ENCODE measurements around the gene YWHAE.
"Not testable (repeated sequence)": the region's sequence is repeated elsewhere in the genome, so short reads cannot be mapped to it uniquely, and the experiment has no call there.

Gene YWHAE

DNA sequence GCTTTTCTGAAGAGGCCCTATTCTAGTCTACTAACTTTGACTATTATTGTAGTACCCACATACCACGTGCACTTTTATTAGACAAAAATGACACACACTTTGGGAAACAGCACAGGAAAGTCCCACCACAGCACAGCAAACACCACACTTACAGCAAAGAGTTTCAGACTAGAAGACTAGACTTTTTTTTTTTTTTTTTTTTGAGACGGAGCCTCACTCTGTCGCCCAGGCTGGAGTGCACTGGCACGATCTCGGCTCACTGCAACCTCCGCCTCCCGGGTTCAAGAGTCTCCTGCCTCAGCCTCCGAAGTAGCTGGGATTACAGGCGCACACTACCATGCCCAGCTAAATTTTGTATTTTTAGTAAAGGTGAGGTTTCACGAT, 20.1 kb downstream of the YWHAE start:
- H3K4me3 ChIP-seq (replicated peaks; ENCODE audit: low read depth, low read length) = no peak overlapping the region
- no peaks in the 10 kb centered on the region for H3K27me3 ChIP-seq (replicated peaks; ENCODE audit: control insufficient read depth, insufficient read depth, low read length)
- TF ChIP-seq, protein P1, sequence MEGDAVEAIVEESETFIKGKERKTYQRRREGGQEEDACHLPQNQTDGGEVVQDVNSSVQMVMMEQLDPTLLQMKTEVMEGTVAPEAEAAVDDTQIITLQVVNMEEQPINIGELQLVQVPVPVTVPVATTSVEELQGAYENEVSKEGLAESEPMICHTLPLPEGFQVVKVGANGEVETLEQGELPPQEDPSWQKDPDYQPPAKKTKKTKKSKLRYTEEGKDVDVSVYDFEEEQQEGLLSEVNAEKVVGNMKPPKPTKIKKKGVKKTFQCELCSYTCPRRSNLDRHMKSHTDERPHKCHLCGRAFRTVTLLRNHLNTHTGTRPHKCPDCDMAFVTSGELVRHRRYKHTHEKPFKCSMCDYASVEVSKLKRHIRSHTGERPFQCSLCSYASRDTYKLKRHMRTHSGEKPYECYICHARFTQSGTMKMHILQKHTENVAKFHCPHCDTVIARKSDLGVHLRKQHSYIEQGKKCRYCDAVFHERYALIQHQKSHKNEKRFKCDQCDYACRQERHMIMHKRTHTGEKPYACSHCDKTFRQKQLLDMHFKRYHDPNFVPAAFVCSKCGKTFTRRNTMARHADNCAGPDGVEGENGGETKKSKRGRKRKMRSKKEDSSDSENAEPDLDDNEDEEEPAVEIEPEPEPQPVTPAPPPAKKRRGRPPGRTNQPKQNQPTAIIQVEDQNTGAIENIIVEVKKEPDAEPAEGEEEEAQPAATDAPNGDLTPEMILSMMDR (IDR thresholded peaks at IDR 0.05; ENCODE audit: insufficient read depth, low read length, poor library complexity, severe bottlenecking) = no peak
- DNase-seq (ENCODE audit: extremely low read depth, insufficient read length) = no peak
- H3K36me3 ChIP-seq (ENCODE audit: control insufficient read depth, insufficient read depth, low read length) = no peaks in the 10 kb centered on the region; the same call in 1 of the 2 replicates

- Histone ChIP-seq H3K4me3 (replicated peaks; ENCODE audit: low read depth, low read length) (no peak overlapping the region), H3K36me3 (ENCODE audit: control insufficient read depth, insufficient read depth, low read length) (no peaks in the 10 kb centered on the region; the same call in 1 of the 2 replicates), H3K27me3 (replicated peaks; ENCODE audit: control insufficient read depth, insufficient read depth, low read length) (no peaks in the 10 kb centered on the region)
- DNase-seq (ENCODE audit: extremely low read depth, insufficient read length) = no peak
- TF ChIP-seq, protein P1 (IDR thresholded peaks at IDR 0.05; ENCODE audit: insufficient read depth, low read length, poor library complexity, severe bottlenecking) = no peak
Observed at GRCh38 chr17:1379208-1379929, 20.7 kb downstream of the YWHAE start.

- DNase-seq (ENCODE audit: extremely low read depth, insufficient read length); H3K4me3 ChIP-seq (replicated peaks; ENCODE audit: low read depth, low read length); H3K27me3 ChIP-seq (replicated peaks; ENCODE audit: control insufficient read depth, insufficient read depth, low read length); H3K36me3 ChIP-seq (ENCODE audit: control insufficient read depth, insufficient read depth, low read length): not testable (repeated sequence)
Observed at GRCh38 chr17:1378476-1378860, 21.6 kb downstream of the YWHAE start.

DNA sequence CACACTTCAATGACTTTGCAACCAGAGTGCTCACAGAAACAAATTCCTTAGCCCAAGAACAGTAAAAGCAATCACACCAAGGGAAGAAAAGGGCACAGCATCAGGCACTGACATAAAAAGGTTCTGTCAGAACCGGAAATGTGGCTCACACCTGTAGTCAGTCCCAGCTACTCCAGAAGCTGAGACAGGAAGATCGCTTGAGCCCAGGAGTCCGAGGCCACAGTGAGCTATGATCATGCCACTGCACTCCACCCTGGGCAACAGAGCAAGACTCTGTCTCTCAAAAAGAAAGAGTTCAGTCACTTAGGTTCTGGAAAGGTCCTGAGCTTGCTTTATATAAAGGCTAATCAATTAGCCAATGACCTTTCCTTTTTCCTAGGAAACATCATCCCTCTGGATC, 22.7 kb downstream of the YWHAE start:
- TF ChIP-seq, protein P1 (IDR thresholded peaks at IDR 0.05; ENCODE audit: insufficient read depth, low read length, poor library complexity, severe bottlenecking) = no peak
- Histone ChIP-seq H3K4me3 (replicated peaks; ENCODE audit: low read depth, low read length) (no peak overlapping the region), H3K27me3 (replicated peaks; ENCODE audit: control insufficient read depth, insufficient read depth, low read length) (no peaks in the 10 kb centered on the region), H3K36me3 (ENCODE audit: control insufficient read depth, insufficient read depth, low read length) (peaks cover 1% of the 10 kb centered on the region; the same call in 1 of the 2 replicates)
- DNase-seq (ENCODE audit: extremely low read depth, insufficient read length) = no peak

DNA sequence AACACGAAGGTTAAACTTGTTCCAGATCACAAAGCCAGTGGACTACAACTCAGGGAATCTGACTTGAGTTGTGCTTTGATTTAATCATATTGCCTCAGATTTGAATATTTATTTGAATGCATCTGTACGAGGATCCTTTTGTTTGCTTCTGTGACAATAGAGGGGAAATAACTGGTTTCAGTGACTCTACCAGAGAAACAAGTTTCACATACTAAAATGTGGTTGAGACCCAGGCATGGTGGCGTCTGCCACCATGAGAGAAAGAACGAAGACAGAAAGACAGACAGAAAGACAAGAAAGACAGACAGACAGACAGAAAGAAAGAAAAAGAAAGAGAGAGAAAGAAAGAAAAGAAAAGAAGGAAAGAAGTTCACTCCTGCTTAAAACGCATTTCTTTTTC, 24.0 kb downstream of the YWHAE start:
- no peaks in the 10 kb centered on the region for H3K27me3 ChIP-seq (replicated peaks; ENCODE audit: control insufficient read depth, insufficient read depth, low read length)
- DNase-seq (ENCODE audit: extremely low read depth, insufficient read length) = no peak
- peak overlapping the region; percentile 9; the same call in 1 of the 2 replicates for H3K4me3 ChIP-seq (replicated peaks; ENCODE audit: low read depth, low read length)
- peaks cover 1% of the 10 kb centered on the region; the same call in 1 of the 2 replicates for H3K36me3 ChIP-seq (ENCODE audit: control insufficient read depth, insufficient read depth, low read length)
- TF ChIP-seq, protein P1 (IDR thresholded peaks at IDR 0.05; ENCODE audit: insufficient read depth, low read length, poor library complexity, severe bottlenecking) = no peak

DNA sequence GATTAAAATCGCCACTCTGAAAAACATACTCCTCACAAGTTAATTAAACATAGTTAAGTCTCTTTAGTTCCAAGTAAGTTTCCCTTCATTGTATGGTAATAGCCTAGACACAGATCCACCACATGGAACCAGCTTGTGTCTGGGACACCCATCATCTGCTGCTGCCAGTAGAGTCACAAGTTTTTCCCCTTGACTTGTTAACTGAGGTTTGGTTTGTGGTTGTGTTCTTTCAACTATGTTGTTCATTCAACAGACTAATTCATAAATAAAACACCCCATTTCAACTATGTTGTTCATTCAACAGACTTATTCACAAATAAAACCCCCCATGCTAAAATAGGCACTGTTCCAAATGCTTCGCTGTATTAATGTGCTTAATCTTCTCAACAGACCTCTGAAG, 24.4 kb downstream of the YWHAE start:
- peaks cover 1% of the 10 kb centered on the region; the same call in 1 of the 2 replicates for H3K36me3 ChIP-seq (ENCODE audit: control insufficient read depth, insufficient read depth, low read length)
- no peaks in the 10 kb centered on the region for H3K27me3 ChIP-seq (replicated peaks; ENCODE audit: control insufficient read depth, insufficient read depth, low read length)
- TF ChIP-seq, protein P1 (IDR thresholded peaks at IDR 0.05; ENCODE audit: insufficient read depth, low read length, poor library complexity, severe bottlenecking) = no peak
- no peak for DNase-seq (ENCODE audit: extremely low read depth, insufficient read length)
- H3K4me3 ChIP-seq (replicated peaks; ENCODE audit: low read depth, low read length) = no peak overlapping the region; the same call in 1 of the 2 replicates

Measured in GM06990 (cell line).